Measurements from ENCODE around the gene BNC2.

Gene BNC2

DNA sequence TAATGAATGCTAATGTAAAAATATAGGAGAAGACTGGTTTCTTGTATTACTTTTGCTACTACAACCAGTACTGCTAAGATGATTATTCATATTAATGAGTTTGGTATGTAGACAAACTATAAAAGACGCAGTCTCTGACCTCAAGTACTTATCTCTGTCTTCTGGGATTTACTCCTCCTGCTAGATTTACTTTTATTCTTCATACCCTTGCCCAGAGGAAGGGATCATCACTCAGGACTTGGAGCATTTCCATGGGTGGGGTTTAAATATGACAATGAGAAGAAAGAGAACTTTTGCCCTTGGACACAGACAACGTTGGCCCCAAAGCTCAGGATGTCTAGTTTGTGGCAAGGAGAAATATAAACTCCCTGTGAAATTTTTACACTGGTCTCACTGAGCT is 126.1 kb downstream of the BNC2 start:
- no peak for DNase-seq (ENCODE audit: low read depth)
- no peak overlapping the region for H3K4me3 ChIP-seq (ENCODE audit: low read length)
- TF ChIP-seq, protein P1, sequence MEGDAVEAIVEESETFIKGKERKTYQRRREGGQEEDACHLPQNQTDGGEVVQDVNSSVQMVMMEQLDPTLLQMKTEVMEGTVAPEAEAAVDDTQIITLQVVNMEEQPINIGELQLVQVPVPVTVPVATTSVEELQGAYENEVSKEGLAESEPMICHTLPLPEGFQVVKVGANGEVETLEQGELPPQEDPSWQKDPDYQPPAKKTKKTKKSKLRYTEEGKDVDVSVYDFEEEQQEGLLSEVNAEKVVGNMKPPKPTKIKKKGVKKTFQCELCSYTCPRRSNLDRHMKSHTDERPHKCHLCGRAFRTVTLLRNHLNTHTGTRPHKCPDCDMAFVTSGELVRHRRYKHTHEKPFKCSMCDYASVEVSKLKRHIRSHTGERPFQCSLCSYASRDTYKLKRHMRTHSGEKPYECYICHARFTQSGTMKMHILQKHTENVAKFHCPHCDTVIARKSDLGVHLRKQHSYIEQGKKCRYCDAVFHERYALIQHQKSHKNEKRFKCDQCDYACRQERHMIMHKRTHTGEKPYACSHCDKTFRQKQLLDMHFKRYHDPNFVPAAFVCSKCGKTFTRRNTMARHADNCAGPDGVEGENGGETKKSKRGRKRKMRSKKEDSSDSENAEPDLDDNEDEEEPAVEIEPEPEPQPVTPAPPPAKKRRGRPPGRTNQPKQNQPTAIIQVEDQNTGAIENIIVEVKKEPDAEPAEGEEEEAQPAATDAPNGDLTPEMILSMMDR (conservative IDR thresholded peaks at IDR 0.05; ENCODE audit: low read depth, low read length), result no peak

DNA sequence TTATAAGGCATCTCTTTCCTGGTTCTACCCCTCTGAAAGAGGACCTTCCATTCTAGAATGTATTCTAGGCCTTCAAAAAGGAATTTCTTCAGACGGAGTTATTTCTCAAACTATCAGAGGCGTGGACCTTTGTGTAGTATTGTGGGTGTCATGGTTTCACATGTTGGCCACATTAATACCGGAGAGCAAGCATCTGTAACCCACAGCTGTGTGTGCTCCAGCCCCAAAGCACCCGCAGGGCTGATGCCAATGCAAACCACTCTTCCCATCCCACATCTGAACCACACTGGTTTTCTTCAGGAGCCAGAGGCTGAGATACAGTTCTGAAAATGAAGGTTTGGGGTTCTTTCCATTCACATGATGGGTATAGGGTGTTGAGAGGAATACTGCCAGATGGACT is 127.1 kb downstream of the BNC2 start:
- TF ChIP-seq, protein P1 (conservative IDR thresholded peaks at IDR 0.05; ENCODE audit: low read depth, low read length), result no peak
- H3K4me3 ChIP-seq (ENCODE audit: low read length), result no peak overlapping the region
- no peak for DNase-seq (ENCODE audit: low read depth)

DNA sequence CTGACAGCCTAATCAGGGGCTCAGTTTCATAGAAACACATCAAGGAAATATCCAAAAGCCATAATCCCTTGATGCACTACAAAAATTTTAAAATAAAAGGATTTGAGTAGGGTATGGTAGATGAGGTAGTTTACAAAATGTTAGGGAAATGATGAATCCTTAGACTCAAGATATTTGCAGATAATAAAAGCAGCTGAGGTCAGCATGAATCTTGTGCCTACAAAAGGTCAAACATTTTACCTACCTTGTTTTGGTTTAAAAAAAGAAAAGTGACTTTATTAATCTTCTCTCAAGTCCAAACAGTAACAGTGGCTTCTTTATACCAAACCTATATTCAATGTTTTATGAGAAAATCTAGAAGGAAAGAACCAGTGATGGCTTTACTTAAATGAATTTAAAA is 135.5 kb downstream of the BNC2 start:
- no peak for DNase-seq (ENCODE audit: low read depth)
- H3K4me3 ChIP-seq (ENCODE audit: low read length), result no peak overlapping the region
- TF ChIP-seq, protein P1 (conservative IDR thresholded peaks at IDR 0.05; ENCODE audit: low read depth, low read length), result no peak

DNA sequence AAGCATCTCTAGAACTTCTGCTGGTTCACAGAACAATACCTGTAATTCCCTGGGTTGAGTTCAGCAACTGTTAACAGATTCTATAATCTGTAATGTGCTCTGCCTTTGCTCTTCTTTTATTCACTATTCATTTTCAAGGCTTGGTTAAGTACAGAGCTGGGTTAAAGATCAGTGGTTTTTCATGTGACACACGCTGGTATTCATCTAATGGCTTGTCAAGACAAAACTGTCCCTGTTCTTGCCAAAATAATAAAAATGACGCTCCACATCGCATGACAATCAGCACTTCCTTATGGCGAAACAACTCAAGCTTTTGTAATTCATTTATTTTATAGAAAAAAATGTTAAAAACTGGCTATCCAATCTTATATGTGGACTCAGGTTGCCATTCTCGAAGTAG is 137.9 kb downstream of the BNC2 start:
- TF ChIP-seq, protein P1 (conservative IDR thresholded peaks at IDR 0.05; ENCODE audit: low read depth, low read length), result no peak
- no peak overlapping the region for H3K4me3 ChIP-seq (ENCODE audit: low read length)
- DNase-seq (ENCODE audit: low read depth), result no peak

DNA sequence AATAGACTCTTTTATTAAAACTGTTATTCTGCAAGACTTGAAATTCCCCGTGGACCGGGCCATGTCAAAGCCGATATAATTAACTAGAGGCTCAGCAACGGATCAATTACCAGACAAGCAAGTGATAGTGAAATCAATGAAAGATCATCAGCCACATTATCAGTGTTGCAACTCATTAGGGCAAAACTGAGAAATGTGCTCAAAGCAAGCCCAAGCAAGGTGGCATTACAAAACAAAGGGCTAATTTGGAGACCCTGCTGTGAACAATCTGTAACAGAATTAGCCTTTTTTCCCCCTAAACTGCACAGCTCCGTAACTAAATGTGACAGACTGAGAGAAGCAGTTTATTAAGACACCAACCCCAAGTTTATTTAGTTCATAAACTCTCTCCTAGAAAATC is 140.3 kb downstream of the BNC2 start:
- TF ChIP-seq, protein P1 (conservative IDR thresholded peaks at IDR 0.05; ENCODE audit: low read depth, low read length), result no peak
- DNase-seq (ENCODE audit: low read depth), result no peak
- no peak overlapping the region for H3K4me3 ChIP-seq (ENCODE audit: low read length)

DNA sequence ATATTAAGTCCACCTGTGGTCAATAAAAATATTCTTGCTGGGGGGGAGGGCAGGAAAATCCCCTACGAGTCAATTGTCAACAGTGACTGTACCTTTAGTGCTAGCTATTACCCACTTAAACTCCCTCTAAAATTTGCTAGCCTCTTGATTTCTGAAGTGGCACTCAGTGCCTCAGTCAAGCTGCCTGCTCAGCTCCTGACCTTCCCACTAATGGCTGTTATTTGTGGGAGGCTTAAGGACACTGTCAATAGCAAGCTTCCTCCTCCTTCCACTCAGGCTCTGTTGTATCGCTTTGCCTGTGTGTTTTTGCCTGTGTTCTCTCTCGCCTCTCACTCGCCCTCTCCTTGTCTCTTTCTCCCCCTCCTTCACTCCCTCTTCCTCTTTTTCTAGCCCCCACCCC is 140.8 kb downstream of the BNC2 start:
- no peak for DNase-seq (ENCODE audit: low read depth)
- no peak overlapping the region for H3K4me3 ChIP-seq (ENCODE audit: low read length)
- TF ChIP-seq, protein P1 (conservative IDR thresholded peaks at IDR 0.05; ENCODE audit: low read depth, low read length), result no peak

DNA sequence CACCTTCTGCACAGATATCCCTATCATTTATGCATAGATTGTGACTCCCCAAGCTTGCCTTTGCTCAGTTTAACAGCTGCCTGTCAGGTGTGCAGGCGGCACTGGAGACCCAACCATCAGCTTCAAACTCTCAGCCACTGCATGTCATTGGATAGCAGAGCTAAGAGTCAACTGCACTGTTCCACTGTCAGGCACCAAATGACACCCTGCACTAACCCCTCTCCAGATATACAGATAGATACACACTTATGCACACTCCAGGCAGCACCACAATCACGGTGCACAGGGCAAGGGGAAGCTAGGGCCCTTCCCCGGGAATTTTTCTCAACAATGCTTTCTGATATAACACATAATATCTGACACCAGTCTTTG is 142.3 kb downstream of the BNC2 start:
- TF ChIP-seq, protein P1 (conservative IDR thresholded peaks at IDR 0.05; ENCODE audit: low read depth, low read length), result no peak
- DNase-seq (ENCODE audit: low read depth), result no peak

More for the DNA sequence above, 142.3 kb downstream of the BNC2 start:
- peak overlapping the region; percentile 67 for H3K4me3 ChIP-seq (ENCODE audit: low read length)
